ENCODE results near the gene EIF2S3B. TPM values are rescaled to one million over a fixed set of nuclear protein-coding genes. Genes with fewer than 3 reads are reported as not detected.
A peak's percentile ranks its signal among the peaks of the same experiment; 100 is the strongest.

The EIF2S3B gene
- total and polyA plus RNA-seq, 5 experiments from 2014 or later, result 0.30 to 2.4 (median 0.88) TPM

DNA sequence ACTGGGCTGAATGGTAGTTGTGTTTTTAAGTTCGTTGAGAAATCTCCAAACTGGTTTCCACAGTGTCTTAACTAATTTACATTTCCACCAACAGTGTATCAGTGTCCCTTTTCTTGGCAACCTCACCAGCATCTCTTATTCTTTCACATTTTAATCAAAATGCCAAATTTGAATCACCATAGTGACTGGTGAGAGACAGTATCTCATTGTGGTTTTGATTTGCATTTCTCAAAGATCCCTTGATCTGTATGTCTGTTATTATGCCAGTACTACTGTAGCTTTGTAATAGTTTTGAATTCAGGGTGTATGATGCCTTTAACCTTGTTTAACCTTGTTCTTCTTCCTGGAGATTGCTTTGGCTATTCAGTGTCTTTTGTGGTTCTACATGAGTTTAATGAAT is 2.2 kb upstream of the EIF2S3B start:
- Mint-ChIP-seq H3K4me1 (peaks cover 13 to 42% (median 39%) of the 10 kb centered on the region in 4 donors), H3K27me3 (no peaks in the 10 kb centered on the region), H3K9me3 (peaks cover 0 to 21% (median 7%) of the 10 kb centered on the region in 9 donors), H3K4me3 (peak overlapping the region in 7 of 10 donors; percentile 24 to 48 (median 37)), H3K27ac (peak overlapping the region; percentile 67 to 94 (median 88)), H3K36me3 (peaks cover 0 to 15% (median 10%) of the 10 kb centered on the region in 3 donors)
- peak in 4 of 10 donors; percentile 25 to 68 (median 48) for DNase-seq
- POLR2A ChIA-PET, result interaction anchor here (1.0 kb wide), 1 partner anchor 51 kb away, joined by 6 read pairs; no protein-coding TSS in a partner anchor
- ATAC-seq, result peak; percentile 89 to 97

DNA sequence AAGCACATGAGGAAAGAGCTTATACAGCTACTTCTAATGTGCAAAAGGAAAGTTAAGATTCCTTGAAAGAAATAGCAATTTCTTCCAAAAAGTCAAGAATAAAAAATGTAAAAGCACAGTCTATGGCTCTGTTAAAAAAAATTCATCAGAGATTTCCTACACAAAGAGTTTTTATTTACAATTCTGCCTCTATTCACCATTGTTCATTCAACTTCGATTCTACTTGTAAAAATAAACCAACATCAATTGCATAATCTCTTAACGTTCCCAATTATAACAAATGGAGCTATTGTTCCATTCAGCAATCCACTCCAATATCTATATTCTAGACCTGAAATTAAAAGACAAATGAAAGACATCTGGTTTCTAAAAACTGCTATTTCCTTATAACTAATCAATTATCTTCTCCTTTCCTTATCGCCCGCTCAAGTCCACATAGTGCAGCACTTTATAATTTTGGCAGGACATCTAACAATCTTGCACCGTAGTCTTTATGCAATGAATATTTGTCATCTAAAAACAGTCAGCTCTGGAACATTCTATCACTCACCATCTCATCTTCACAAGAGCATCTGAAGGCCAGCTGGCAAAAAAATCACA is 6.2 kb downstream of the EIF2S3B start:
- H3K36me3 Mint-ChIP-seq, result peaks cover 0 to 10% (median 9%) of the 10 kb centered on the region in 3 donors
- POLR2A ChIA-PET, result interaction anchor here (1.2 kb wide), 1 partner anchor 32 kb away, joined by 4 read pairs; no protein-coding TSS in a partner anchor
- H3K4me3 Mint-ChIP-seq, result no peak overlapping the region
- peaks cover 2 to 12% (median 5%) of the 10 kb centered on the region in 9 donors for H3K9me3 Mint-ChIP-seq
- no peak overlapping the region for H3K27ac Mint-ChIP-seq
- peaks cover 0 to 13% (median 4%) of the 10 kb centered on the region in 4 donors for H3K4me1 Mint-ChIP-seq
- no peak for DNase-seq
- no peaks in the 10 kb centered on the region for H3K27me3 Mint-ChIP-seq
- ATAC-seq, result no peak

DNA sequence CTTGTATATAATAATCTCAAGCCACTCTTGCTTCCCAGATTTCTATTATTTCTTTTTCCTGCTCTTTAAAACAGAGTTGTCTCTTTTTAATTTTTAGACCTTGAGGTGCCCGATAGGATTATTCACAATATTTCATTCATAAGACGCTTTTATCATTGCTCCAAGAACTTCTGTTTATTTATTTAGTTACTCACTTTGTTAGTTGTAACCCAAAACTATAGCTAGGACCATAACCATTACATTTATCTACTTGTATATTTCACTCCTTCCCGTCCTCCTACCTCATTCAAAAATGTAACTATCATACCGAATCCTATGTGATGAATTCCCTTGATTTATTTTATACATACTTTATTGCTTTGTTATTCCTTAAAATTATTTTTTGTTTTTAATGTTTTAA is 7.1 kb downstream of the EIF2S3B start:
- H3K27ac Mint-ChIP-seq, result no peak overlapping the region
- POLR2A ChIA-PET, result no interaction called here
- no peak for ATAC-seq
- peaks cover 0 to 6% (median 2%) of the 10 kb centered on the region in 9 donors for H3K9me3 Mint-ChIP-seq
- H3K4me1 Mint-ChIP-seq, result peaks cover 0 to 11% (median 4%) of the 10 kb centered on the region in 4 donors
- H3K36me3 Mint-ChIP-seq, result peaks cover 0 to 10% (median 5%) of the 10 kb centered on the region in 3 donors
- DNase-seq, result no peak
- no peak overlapping the region for H3K4me3 Mint-ChIP-seq
- no peaks in the 10 kb centered on the region for H3K27me3 Mint-ChIP-seq

DNA sequence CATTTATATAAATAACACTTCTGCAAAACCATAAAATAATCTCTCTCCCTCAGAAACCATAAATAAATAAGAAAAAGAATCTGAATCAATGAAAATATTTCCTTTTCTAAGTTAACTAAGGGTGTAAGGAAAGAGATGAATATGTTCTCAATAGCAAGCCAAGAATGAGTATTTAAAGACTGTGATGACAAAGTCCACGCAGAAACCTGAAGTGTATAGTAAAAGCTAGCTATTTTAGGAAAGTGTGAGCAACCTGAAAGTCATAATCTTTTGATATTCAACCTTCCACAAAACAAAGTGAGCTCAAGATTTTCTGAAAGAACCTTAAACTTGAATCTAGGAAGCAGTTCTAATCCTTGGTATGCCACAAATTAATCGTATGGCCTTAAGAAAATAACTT is 15.9 kb downstream of the EIF2S3B start:
- Mint-ChIP-seq H3K36me3 (peaks cover 0 to 3% (median 0%) of the 10 kb centered on the region in 3 donors), H3K27ac (no peak overlapping the region), H3K9me3 (no peaks in the 10 kb centered on the region), H3K4me3 (no peak overlapping the region), H3K27me3 (no peaks in the 10 kb centered on the region), H3K4me1 (peaks cover 4 to 17% (median 7%) of the 10 kb centered on the region in 4 donors)
- DNase-seq, result no peak
- ATAC-seq, result no peak
- POLR2A ChIA-PET, result interaction anchor here (0.7 kb wide), 1 partner anchor 37 kb away, joined by 3 read pairs; no protein-coding TSS in a partner anchor

DNA sequence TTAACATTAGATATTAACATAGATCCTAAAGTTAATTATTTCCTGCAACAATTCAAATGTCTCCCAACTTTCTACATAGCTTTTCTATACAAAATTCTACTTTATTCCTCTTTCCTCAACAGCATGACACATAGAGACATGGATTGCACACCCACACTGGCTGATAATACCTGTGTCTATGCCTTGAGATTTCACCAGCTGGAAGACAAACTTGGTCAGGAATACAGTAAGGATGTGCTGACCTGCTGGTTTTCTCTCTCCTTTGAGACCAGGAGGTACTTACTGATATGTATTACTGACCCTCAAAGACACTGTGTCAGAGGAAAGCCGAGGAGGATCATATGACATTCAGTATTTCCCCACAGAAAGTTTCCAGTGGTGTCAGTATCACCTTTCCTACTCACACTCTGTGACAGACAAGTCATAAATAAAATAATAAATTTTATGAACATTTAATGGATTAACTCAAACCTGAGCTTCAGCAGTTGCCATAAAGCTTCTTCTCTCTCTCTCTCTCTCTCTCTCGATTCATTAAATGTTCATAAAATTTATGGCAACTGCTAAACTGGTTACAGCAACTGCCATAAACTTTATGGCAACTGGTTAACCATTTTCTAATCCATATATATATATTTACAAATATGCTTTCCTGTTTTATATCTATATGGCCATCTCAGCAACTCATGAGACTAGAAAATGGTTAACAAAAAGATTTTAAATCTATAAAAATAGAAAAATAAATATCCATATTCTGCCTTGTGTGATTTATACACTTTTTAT is 22.7 kb downstream of the EIF2S3B start:
- Mint-ChIP-seq H3K27me3 (no peaks in the 10 kb centered on the region), H3K4me1 (peaks cover 8 to 17% (median 10%) of the 10 kb centered on the region in 4 donors), H3K27ac (no peak overlapping the region), H3K4me3 (no peak overlapping the region), H3K36me3 (peaks cover 0 to 7% (median 4%) of the 10 kb centered on the region in 3 donors), H3K9me3 (peaks cover 0 to 18% (median 6%) of the 10 kb centered on the region in 9 donors)
- no peak for DNase-seq
- POLR2A ChIA-PET, result interaction anchor here (1.6 kb wide), 1 partner anchor 8 kb away, joined by 3 read pairs; no protein-coding TSS in a partner anchor
- ATAC-seq, result no peak

DNA sequence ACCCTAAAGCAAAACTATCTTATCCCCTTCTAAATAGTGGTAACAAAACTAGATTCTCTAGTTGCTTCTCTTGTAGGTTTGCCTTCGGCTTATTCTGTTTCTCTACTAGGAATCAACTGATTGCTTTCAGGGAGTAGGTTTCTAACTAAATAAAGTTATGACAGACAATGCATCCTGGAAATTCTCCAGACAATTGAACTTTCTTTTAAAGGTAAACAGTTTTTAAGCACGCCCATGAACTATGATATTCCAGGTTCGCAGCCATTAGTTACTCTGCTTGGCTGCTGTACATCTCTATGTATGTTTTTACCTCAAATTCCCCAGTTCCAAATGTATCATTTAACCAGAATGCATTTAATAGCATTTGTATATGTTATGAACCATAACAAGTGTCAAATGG is 23.9 kb downstream of the EIF2S3B start:
- ATAC-seq (no peak), DNase-seq (no peak)
- Mint-ChIP-seq H3K4me3 (no peak overlapping the region), H3K27me3 (no peaks in the 10 kb centered on the region), H3K4me1 (peaks cover 8 to 16% (median 10%) of the 10 kb centered on the region in 4 donors), H3K9me3 (peaks cover 0 to 29% (median 8%) of the 10 kb centered on the region in 9 donors), H3K27ac (no peak overlapping the region), H3K36me3 (peaks cover 0 to 7% (median 4%) of the 10 kb centered on the region in 3 donors)
- POLR2A ChIA-PET, result no interaction called here

DNA sequence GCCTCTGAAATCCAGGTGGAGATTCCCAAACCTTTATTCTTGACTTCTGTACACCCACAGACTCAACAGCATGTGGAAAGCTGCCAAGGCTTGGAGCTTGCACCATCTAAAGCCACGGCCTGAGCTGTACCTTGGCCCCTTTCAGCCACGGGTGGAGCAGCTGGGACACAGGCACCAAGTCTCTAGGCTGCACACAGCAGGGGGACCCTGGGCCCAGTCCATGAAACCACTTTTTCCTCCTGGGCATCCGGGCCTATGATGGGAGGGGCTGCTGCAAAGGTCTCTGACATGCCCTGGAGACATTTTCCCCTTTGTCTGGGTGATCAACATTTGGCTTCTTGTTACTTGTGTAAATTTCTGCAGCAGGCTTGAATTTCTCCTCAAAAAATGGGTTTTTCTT is 32.0 kb downstream of the EIF2S3B start:
- Mint-ChIP-seq H3K36me3 (peaks cover 0 to 20% (median 16%) of the 10 kb centered on the region in 3 donors), H3K27me3 (no peaks in the 10 kb centered on the region), H3K27ac (peak overlapping the region in 3 of 10 donors; percentile 49 to 69 (median 64)), H3K9me3 (peaks cover 0 to 20% (median 12%) of the 10 kb centered on the region in 9 donors), H3K4me3 (no peak overlapping the region), H3K4me1 (peaks cover 14 to 52% (median 27%) of the 10 kb centered on the region in 4 donors)
- ATAC-seq, result no peak
- DNase-seq, result no peak
- POLR2A ChIA-PET, result interaction anchor here (1.0 to 1.7 kb wide), 2 partner anchors 16 to 24 kb away, joined by 3 read pairs; no protein-coding TSS in a partner anchor

DNA sequence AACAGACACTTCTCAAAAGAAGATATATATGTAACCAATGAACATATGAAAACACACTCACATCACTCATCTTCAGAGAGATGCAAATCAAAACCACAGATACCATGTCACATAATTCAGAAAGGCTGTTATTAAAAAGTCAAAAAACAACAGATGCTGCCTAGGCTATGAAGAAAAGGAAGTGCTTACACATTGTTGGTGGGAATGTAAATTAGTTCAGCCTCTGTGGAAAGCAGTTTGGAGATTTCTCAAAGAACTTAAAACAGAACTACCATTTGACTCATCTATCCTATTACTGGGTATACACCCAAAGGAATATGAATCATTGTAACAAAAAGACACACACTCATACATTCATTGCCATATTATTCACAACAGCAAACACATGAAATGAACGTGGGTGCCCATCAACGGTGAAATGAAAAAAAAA is 35.1 kb downstream of the EIF2S3B start:
- POLR2A ChIA-PET, result interaction anchor here (0.6 to 0.9 kb wide), 2 partner anchors 13 to 68 kb away, joined by 3 to 5 read pairs; no protein-coding TSS in a partner anchor
- H3K27ac Mint-ChIP-seq, result peak overlapping the region; percentile 4 to 87 (median 50)
- peaks cover 0 to 12% (median 11%) of the 10 kb centered on the region in 3 donors for H3K36me3 Mint-ChIP-seq
- peak overlapping the region in 5 of 10 donors; percentile 13 to 44 (median 40) for H3K4me3 Mint-ChIP-seq
- no peaks in the 10 kb centered on the region for H3K27me3 Mint-ChIP-seq
- peaks cover 25 to 66% (median 35%) of the 10 kb centered on the region in 4 donors for H3K4me1 Mint-ChIP-seq
- H3K9me3 Mint-ChIP-seq, result peaks cover 0 to 9% (median 2%) of the 10 kb centered on the region in 9 donors
- peak; percentile 81 to 92 for ATAC-seq
- peak in 2 of 10 donors; percentile 41 to 50 for DNase-seq

DNA sequence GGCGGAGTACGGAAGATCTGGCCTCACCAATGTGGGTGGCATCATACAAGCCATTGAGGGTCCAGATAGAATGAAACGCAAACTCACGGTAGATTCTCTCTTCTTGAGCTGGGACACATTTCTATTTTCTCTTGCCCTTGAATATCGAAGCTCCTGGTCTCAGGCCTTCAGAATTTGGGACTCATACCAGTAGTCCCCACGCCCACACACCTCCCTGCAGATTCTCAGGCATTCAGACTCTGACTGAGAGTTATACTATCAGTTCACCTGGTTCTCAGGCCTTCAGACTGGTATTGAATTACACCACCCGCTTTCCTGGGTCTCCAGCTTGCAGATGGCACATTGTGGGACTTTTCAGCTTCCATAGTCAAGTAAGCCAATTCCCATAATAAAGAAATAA is 37.8 kb downstream of the EIF2S3B start:
- no peak for DNase-seq
- peak overlapping the region in 1 of 10 donors; percentile 0 for H3K4me3 Mint-ChIP-seq
- H3K27ac Mint-ChIP-seq, result peak overlapping the region in 3 of 10 donors; percentile 10 to 18 (median 10)
- peaks cover 0 to 5% (median 0%) of the 10 kb centered on the region in 9 donors for H3K9me3 Mint-ChIP-seq
- peaks cover 21 to 63% (median 40%) of the 10 kb centered on the region in 4 donors for H3K4me1 Mint-ChIP-seq
- no peaks in the 10 kb centered on the region for H3K27me3 Mint-ChIP-seq
- POLR2A ChIA-PET, result interaction anchor here (1.1 to 1.3 kb wide), 3 partner anchors 10 to 32 kb away, joined by 4 to 7 read pairs (median 5); no protein-coding TSS in a partner anchor
- ATAC-seq, result no peak
- peaks cover 0 to 4% (median 4%) of the 10 kb centered on the region in 3 donors for H3K36me3 Mint-ChIP-seq

DNA sequence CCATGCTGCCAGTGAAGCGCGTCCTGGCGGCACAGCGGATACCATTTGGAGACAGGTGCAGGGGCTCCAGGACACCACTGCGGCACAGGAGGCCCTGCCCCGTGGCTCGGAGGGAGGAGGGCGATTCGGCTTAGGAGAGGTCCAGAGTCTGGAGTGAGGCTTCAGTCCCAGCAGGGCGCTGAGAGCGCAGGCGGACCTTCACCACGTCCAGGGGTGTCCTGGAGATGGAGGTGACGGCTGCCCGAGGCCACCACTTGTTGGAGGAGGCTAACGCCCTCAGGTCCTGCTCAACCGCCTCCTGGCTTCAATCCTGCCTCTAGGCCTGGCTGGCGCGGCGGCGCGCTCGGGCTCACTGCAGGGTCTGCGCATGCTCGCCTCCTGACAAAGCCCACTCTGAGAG is 45.7 kb downstream of the EIF2S3B start:
- no peak for DNase-seq
- peaks cover 6 to 39% (median 25%) of the 10 kb centered on the region in 3 donors for H3K36me3 Mint-ChIP-seq
- no peak for ATAC-seq
- H3K4me3 Mint-ChIP-seq, result no peak overlapping the region
- H3K4me1 Mint-ChIP-seq, result peaks cover 20 to 46% (median 35%) of the 10 kb centered on the region in 4 donors
- H3K9me3 Mint-ChIP-seq, result peaks cover 10 to 34% (median 25%) of the 10 kb centered on the region in 9 donors
- no peaks in the 10 kb centered on the region for H3K27me3 Mint-ChIP-seq
- H3K27ac Mint-ChIP-seq, result peak overlapping the region in 6 of 10 donors; percentile 19 to 100 (median 50)
- POLR2A ChIA-PET, result no interaction called here

DNA sequence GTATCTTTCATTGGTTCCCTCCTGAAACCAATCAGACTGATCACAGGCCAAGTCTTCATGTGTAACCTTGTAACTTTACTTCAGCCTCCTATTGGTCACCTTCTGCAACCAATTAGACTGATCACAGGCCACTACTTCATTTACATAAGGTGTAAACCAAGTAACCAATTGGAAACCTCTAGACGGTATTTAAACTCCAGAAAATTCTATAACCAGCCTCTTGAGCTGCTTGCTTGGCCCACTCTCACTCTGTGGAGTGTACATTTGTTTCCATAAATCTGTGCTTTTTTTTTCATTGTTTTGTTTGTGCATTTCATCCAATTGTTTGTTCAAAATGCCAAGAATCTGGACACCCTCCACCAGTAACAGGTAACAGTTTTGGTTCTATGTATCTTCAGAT is 47.5 kb downstream of the EIF2S3B start:
- Mint-ChIP-seq H3K27me3 (no peaks in the 10 kb centered on the region), H3K4me3 (peak overlapping the region; percentile 84 to 99 (median 96)), H3K27ac (peak overlapping the region; percentile 95 to 100 (median 100)), H3K9me3 (peaks cover 10 to 34% (median 25%) of the 10 kb centered on the region in 9 donors), H3K36me3 (peaks cover 18 to 49% (median 34%) of the 10 kb centered on the region in 3 donors), H3K4me1 (peaks cover 25 to 50% (median 41%) of the 10 kb centered on the region in 4 donors)
- peak in 8 of 10 donors; percentile 28 to 88 (median 65) for DNase-seq
- POLR2A ChIA-PET, result interaction anchor here (0.6 to 3.1 kb wide), 16 partner anchors 9 to 883 kb away, joined by 3 to 41 read pairs (median 8); partner anchors contain the start of genes MAGOHB and YBX3
- peak; percentile 21 to 47 for ATAC-seq
